ENCODE results near the gene CLPTM1L.
"Not testable (repeated sequence)": the region's sequence is repeated elsewhere in the genome, so short reads cannot be mapped to it uniquely, and the experiment has no call there.

CLPTM1L gene

DNA sequence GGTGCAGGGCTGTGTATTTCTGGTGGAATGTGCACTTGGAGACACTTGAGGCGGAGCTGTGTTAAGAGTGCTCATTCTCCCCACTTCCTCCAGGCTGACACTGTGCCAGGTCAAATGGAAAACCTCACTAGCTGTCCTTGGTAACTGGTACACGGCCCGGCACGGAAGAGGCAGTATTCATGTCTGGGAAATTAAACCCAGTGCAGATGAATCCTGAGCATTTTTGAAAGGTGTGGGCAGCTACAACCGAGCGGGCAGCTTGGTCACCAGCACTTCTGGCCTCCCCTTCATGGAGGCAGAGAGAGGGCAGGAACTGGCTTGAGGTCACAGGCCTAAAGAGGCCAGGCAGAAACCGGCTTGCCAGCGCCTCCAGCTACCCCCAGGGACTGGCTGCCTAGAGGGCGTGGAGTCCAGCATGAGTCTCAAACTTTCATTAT, 1.6 kb downstream of the CLPTM1L start:
- H3K36me3 ChIP-seq (ENCODE audit: control insufficient read depth in 2 of 2, insufficient read depth in 1 of 2, low read length in 2 of 2), result peaks cover 28 to 53% of the 10 kb centered on the region in 2 experiments
- TF ChIP-seq EGR2 (tag by site-specific recombination; IDR thresholded peaks at IDR 0.05; ENCODE audit: low read depth) (no peak), ZNF473 (tag by site-specific recombination; IDR thresholded peaks at IDR 0.05) (no peak), ZNF558 (tag by site-specific recombination; IDR thresholded peaks at IDR 0.05) (no peak), ZNF561 (tag by site-specific recombination; IDR thresholded peaks at IDR 0.05; ENCODE audit: borderline replicate concordance) (no peak), ZNF223 (tag by site-specific recombination; IDR thresholded peaks at IDR 0.05) (no peak), SP3 (tag by site-specific recombination; IDR thresholded peaks at IDR 0.05) (no peak), ZFP69B (tag by site-specific recombination; IDR thresholded peaks at IDR 0.05) (no peak), ZNF600 (tag by site-specific recombination; IDR thresholded peaks at IDR 0.05) (no peak), ZNF155 (tag by site-specific recombination; IDR thresholded peaks at IDR 0.05) (no peak), PRDM1 (tag by site-specific recombination; IDR thresholded peaks at IDR 0.05) (no peak), ZNF157 (tag by site-specific recombination; IDR thresholded peaks at IDR 0.05) (no peak), ZNF701 (tag by site-specific recombination; IDR thresholded peaks at IDR 0.05) (no peak), ZXDB (tag by site-specific recombination; IDR thresholded peaks at IDR 0.05) (no peak), TRIM28 (IDR thresholded peaks at IDR 0.05; ENCODE audit: borderline replicate concordance, low read length) (no peak), MZF1 (tag by site-specific recombination; IDR thresholded peaks at IDR 0.05; ENCODE audit: borderline replicate concordance) (no peak)
- TF ChIP-seq, protein P1, sequence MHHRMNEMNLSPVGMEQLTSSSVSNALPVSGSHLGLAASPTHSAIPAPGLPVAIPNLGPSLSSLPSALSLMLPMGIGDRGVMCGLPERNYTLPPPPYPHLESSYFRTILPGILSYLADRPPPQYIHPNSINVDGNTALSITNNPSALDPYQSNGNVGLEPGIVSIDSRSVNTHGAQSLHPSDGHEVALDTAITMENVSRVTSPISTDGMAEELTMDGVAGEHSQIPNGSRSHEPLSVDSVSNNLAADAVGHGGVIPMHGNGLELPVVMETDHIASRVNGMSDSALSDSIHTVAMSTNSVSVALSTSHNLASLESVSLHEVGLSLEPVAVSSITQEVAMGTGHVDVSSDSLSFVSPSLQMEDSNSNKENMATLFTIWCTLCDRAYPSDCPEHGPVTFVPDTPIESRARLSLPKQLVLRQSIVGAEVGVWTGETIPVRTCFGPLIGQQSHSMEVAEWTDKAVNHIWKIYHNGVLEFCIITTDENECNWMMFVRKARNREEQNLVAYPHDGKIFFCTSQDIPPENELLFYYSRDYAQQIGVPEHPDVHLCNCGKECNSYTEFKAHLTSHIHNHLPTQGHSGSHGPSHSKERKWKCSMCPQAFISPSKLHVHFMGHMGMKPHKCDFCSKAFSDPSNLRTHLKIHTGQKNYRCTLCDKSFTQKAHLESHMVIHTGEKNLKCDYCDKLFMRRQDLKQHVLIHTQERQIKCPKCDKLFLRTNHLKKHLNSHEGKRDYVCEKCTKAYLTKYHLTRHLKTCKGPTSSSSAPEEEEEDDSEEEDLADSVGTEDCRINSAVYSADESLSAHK (tag by site-specific recombination; IDR thresholded peaks at IDR 0.05), result no peak
- TF ChIP-seq, protein P2, sequence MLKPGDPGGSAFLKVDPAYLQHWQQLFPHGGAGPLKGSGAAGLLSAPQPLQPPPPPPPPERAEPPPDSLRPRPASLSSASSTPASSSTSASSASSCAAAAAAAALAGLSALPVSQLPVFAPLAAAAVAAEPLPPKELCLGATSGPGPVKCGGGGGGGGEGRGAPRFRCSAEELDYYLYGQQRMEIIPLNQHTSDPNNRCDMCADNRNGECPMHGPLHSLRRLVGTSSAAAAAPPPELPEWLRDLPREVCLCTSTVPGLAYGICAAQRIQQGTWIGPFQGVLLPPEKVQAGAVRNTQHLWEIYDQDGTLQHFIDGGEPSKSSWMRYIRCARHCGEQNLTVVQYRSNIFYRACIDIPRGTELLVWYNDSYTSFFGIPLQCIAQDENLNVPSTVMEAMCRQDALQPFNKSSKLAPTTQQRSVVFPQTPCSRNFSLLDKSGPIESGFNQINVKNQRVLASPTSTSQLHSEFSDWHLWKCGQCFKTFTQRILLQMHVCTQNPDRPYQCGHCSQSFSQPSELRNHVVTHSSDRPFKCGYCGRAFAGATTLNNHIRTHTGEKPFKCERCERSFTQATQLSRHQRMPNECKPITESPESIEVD (tag by site-specific recombination; IDR thresholded peaks at IDR 0.05), result no peak
- peak overlapping the region; percentile 91 for H3K4me3 ChIP-seq (ENCODE audit: low read depth, low read length)
- H3K9me3 ChIP-seq (ENCODE audit: control insufficient read depth, insufficient read depth, low read depth, low read length), result no peaks in the 10 kb centered on the region
- no peak overlapping the region for H3K27ac ChIP-seq (ENCODE audit: extremely low read depth, low read depth, low read length)
- CTCF ChIA-PET, result interaction anchor here (0.5 to 1.1 kb wide), 3 partner anchors 169 to 322 kb away, joined by 3 to 4 read pairs (median 3); no protein-coding TSS in a partner anchor
- POLR2A ChIA-PET, result interaction anchor here (1.5 to 4.1 kb wide), 2 partner anchors 16 to 226 kb away, joined by 4 to 37 read pairs; no protein-coding TSS in a partner anchor
- H3K4me1 ChIP-seq (ENCODE audit: control insufficient read depth, insufficient read depth, low read length), result peaks cover 7% of the 10 kb centered on the region; the same call in 1 of the 2 replicates

DNA sequence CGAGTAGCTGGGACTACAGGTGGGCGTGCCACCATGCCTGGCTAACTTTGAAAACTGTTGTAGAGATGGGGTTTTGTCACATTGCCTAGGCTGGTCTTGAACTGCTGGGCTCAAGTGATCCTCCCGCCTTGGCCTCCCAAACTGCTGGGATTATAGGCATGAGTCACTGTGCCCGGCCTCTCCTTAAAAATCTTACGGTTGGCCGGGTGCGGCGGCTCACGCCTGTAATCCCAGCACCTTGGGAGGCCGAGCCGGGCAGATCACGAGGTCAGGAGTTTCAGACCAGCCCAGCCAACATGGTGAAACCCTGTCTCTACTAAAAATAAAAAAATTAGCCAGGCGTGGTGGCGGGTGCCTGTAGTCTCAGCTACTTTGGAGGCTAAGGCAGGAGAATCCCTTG, 2.2 kb downstream of the CLPTM1L start:
- H3K27ac ChIP-seq (ENCODE audit: extremely low read depth, low read depth, low read length); H3K9me3 ChIP-seq (ENCODE audit: control insufficient read depth, insufficient read depth, low read depth, low read length); H3K4me3 ChIP-seq (ENCODE audit: low read depth, low read length); H3K4me1 ChIP-seq (ENCODE audit: control insufficient read depth, insufficient read depth, low read length): not testable (repeated sequence)
- ChIA-PET CTCF (interaction anchor here (0.5 to 0.7 kb wide), 2 partner anchors 169 to 322 kb away, joined by 3 to 4 read pairs; no protein-coding TSS in a partner anchor), POLR2A (interaction anchor here (4.1 kb wide), 1 partner anchor 15 kb away, joined by 37 read pairs; no protein-coding TSS in a partner anchor)
- TF ChIP-seq, protein P3, sequence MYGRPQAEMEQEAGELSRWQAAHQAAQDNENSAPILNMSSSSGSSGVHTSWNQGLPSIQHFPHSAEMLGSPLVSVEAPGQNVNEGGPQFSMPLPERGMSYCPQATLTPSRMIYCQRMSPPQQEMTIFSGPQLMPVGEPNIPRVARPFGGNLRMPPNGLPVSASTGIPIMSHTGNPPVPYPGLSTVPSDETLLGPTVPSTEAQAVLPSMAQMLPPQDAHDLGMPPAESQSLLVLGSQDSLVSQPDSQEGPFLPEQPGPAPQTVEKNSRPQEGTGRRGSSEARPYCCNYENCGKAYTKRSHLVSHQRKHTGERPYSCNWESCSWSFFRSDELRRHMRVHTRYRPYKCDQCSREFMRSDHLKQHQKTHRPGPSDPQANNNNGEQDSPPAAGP (tag by site-specific recombination; IDR thresholded peaks at IDR 0.05), result 0 out of 2 replicates have a peak, but pooled peaks have one; percentile 30
- peaks cover 28 to 60% of the 10 kb centered on the region in 2 experiments for H3K36me3 ChIP-seq (ENCODE audit: control insufficient read depth in 2 of 2, insufficient read depth in 1 of 2, low read length in 2 of 2)

Data from HEK293 (cell line).